NCI-H524 treated with DMSO at 0.1 percent for 48 hours (cell line): ENCODE results near the gene CLPSL1.
"Not testable (repeated sequence)": the region's sequence is repeated elsewhere in the genome, so short reads cannot be mapped to it uniquely, and the experiment has no call there.

Experiments used
- DNase-seq: peaks from one replicate; lab custom pipeline; 2025; lab: John Stamatoyannopoulos, UW

The CLPSL1 gene, protein sequence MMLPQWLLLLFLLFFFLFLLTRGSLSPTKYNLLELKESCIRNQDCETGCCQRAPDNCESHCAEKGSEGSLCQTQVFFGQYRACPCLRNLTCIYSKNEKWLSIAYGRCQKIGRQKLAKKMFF

GRCh38 chr6:35780719-35781118, at the start of gene CLPSL1:
Gene CLPSL1, plus strand, starts transcription at chr6:35781019. Its CDS starts 92 bp downstream, at chr6:35781111.
- DNase-seq = no peak

- peak; percentile 25 for DNase-seq
These were observed 49.4 kb upstream of the CLPSL1 start for GRCh38 chr6:35731414-35731735.

- DNase-seq = no peak
These were observed 48.9 kb upstream of the CLPSL1 start for GRCh38 chr6:35731736-35732532.

DNA sequence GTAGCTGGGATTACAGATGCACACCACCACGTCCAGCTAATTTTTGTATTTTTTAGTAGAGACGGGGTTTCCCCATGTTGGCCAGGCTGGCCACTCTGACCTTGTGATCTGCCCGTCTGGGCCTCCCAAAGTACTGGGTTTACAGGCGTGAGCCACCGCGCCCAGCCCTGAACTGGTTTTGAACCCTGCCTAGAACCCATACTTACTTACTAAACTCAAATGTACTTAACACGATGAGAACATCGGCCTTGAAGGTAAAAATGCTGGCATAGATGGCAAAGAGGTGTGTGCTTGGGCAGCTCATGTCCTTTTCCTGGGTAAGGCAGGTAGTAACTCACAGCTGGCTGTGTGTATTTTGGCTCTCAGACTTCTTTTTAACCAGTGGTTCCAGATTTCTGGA, 47.2 kb upstream of the CLPSL1 start:
- DNase-seq = no peak

DNA sequence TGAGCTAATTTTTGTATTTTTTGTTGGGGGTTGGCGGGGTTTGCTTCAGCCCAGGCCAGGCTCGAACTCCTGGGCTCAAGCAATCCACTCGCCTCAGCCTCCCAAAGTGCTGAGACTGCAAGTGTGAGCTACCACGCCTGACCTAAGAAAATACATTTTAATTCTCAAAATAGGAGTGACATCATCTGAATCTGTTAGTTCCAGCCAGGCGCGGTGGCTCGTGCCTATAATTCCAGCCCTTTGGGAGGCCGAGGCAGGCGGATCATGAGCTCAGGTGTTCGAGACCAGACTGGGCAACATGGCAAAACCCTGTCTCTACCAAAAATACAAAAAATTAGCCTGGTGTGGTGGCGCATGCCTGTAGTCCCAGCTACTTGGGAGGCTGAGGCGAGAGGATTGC, 46.5 kb upstream of the CLPSL1 start:
- DNase-seq = not testable (repeated sequence)

- DNase-seq = no peak
These were observed 45.4 kb upstream of the CLPSL1 start for GRCh38 chr6:35735452-35735851.

DNA sequence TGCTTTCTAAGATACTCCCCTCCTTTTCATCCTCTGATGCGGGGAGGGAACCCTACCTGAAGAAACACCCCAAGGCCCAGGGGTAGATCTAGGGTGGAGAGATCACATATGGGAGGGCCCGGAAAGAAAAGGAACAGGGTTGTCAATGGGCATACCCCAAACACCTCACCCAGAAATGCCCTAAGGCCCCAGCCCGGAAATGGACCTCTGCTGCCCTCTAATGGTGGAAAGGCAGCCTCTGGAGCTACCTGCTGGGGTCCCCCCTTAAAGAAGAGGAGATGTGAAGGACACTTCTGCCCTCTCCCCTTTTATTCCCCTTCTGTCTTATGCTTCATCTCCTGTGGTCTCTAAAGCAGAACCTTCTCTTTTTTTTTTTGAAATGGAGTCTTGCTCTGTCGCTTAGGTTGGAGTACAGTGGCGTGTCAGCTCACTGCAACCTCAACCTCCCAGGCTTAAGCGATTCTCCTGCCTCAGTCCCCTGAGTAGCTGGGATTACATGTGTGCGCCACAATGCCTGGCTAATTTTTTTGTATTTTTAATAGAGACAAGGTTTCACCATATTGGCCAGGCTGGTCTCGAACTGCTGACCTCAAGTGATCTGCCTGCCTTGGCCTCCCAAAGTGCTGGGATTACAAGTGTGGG, 44.4 kb upstream of the CLPSL1 start:
- DNase-seq = no peak

- no peak for DNase-seq
These were observed 43.8 kb upstream of the CLPSL1 start, which contains the start of gene ARMC12 for GRCh38 chr6:35736982-35737412. Gene ARMC12, plus strand, starts transcription at chr6:35737032. Its CDS starts 77 bp downstream, at chr6:35737109.

GRCh38 chr6:35737413-35738211, 43.2 kb upstream of the CLPSL1 start:
- DNase-seq = peak; percentile 71

GRCh38 chr6:35739645-35740524, 40.9 kb upstream of the CLPSL1 start:
- no peak for DNase-seq

DNA sequence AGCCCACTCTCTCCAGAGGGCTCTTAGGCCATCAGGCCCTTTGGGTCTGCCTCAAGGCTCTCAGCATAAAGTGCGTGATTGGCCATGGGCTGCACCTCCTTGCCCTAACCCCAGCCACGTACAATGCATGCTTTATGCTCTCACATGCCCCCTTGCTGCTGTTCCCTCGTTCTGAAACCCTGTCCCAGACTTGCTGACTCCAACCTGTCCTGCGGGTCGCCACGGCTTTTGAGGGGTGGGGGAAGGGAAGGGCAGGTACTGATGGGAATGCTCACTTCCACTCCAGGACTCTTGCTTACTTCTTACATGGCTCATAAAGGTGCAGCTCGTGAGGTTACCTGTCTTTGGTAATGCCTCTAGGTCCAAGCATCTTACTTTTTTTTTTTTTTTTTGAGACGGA, 38.0 kb upstream of the CLPSL1 start:
- DNase-seq = no peak

GRCh38 chr6:35745509-35745908, 35.3 kb upstream of the CLPSL1 start:
- no peak for DNase-seq

- DNase-seq = no peak
These were observed 34.3 kb upstream of the CLPSL1 start for GRCh38 chr6:35746516-35746915.

GRCh38 chr6:35747877-35748276, 32.9 kb upstream of the CLPSL1 start:
- DNase-seq = no peak

DNA sequence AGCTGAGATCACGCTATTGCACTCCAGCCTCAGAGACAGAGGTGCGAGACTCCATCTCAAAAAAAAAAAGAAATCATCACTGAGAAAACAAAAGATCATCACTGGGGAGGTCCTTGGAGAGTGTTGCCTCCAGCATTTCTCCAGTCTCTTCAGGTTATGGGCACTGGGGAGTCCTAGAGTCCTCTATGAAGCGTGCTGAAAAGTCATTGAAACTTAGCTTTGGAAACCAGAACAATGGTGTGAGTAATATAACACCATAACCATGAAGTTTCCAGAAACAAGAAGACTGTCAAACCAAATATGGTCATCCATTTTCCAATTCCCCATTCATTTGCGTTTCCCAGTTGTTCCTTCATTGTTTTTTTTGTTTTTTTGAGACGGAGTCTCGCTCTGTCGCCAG, 30.3 kb upstream of the CLPSL1 start:
- DNase-seq = no peak

DNA sequence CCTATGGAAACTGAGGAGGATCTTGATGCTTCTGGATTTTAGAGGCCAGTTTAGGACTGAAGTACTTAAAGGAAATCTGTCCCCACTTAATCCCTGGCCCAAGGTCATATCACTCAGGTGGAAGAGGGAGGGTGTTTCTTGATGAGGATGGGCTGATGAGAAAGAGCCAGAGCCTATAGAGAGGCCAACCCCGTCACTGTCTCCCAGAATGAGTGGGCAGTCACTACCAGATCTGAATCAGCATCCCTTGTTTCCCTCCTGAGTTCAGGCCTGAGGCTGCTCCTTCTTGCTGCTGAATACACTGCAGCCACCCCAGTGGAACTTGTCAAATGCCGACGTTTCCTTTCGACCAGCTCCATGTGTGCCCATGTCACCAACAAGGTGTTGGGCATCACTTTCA, 29.2 kb upstream of the CLPSL1 start:
- no peak for DNase-seq

- DNase-seq = no peak
These were observed 28.5 kb upstream of the CLPSL1 start for GRCh38 chr6:35752330-35752729.

GRCh38 chr6:35754452-35755277, 26.2 kb upstream of the CLPSL1 start:
- DNase-seq = peak; percentile 21

DNA sequence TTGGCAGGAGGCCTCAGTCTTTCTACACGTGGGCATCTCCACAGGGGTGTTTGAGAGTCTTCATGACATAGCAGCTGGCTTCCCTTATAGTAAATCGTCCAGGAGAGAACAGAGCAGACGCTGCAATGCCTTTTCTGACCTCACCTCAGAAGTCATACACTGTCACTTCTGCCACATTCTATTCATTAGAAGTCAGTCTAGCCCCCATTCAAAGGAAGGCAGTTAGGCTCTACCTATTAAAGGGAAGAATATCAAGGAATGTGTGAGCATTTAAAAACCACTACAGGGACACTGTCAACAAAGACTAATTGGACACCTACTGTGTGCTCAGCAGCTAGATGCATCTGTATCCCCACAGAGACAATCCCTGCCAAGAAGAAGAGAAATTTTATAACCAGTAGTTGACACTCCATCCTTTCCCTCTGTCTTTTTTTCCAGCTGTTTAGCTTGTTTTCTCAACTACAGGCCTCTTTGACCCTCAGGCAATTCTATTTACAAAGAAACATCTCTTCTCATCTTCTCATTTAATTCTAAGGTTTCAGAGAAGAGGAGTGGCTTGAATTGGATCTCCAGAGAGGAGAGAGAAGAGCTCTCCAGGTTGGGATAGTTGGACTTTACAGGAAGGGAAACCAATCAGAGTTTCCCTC, 25.4 kb upstream of the CLPSL1 start:
- no peak for DNase-seq
